ENCODE measurements around the gene WBP11.

WBP11 gene

DNA sequence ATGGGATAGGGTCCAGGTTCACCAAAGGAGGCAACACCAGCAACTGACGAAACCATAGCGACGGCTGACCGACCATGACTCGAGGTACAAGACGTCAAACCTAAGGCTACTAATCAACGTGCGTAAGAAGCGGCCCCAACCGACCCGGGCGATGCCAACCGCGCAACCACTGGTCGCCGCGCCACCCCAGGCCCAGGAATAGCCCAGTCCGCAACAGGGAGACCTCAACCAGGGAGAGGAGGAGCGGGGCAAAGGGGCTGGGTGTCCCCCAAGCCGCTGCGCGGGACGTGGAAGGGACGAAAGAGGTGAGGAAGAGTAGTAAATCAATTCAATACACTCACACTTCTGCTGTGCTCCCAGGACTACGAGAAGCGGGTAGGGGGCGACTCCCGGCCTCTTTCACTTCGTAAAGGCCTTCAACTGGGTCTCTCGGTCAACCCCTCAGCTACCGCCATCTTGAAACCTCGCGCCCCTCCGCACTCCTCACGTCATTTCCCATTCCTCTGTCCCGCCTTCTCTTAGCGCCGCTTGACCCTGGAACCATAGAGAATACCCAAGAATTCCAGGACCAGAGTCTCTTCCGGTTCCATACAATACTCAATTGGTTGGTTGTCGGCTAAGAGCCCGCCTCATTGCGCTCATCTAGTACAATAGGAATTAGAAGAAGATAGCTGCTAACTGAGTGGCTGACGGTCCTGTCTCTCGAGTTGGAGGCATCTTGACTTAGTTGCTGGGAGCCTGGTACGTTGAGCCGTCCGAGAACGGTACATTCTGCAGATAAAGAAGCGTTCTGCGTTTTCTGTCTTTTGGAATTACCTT, at the start of gene WBP11, which contains the start of gene C12orf60:
TSS of gene WBP11 (minus strand) at position 468 of the 819 bp plus-strand sequence. CDS start 2,095 bp downstream, outside the sequence.
TSS of gene C12orf60 (plus strand) at position 660 of the 819 bp plus-strand sequence. CDS start 19,266 bp downstream, outside the sequence.
- peak within 1 kb of the TSS; percentile 96 for H3K4me3 ChIP-seq (ENCODE audit: low read depth, low read length)
- DNase-seq (ENCODE audit: low read depth), result peak; percentile 98
- TF ChIP-seq, protein P1, sequence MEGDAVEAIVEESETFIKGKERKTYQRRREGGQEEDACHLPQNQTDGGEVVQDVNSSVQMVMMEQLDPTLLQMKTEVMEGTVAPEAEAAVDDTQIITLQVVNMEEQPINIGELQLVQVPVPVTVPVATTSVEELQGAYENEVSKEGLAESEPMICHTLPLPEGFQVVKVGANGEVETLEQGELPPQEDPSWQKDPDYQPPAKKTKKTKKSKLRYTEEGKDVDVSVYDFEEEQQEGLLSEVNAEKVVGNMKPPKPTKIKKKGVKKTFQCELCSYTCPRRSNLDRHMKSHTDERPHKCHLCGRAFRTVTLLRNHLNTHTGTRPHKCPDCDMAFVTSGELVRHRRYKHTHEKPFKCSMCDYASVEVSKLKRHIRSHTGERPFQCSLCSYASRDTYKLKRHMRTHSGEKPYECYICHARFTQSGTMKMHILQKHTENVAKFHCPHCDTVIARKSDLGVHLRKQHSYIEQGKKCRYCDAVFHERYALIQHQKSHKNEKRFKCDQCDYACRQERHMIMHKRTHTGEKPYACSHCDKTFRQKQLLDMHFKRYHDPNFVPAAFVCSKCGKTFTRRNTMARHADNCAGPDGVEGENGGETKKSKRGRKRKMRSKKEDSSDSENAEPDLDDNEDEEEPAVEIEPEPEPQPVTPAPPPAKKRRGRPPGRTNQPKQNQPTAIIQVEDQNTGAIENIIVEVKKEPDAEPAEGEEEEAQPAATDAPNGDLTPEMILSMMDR (IDR thresholded peaks at IDR 0.05; ENCODE audit: low read depth, low read length, missing control alignments), result peak; percentile 5

DNA sequence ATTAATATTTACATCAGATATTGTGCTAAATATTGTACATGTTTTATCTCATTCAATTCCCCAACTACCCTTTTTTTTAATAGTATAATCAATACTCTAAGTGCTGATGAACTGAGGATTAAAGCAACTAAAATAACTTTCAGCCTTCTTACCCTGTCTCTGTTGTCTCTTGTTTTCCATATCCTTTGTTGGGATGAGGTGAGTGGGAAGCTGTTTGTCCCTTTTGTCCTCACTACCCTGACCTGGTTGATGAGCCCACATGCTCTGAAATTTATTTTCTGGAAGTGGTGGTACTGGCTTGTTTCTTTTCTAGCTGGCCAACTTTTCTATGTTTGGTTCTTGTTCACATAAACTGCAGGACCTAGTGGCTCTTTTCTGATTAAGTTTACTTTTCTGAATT, 49.6 kb upstream of the WBP11 start:
- TF ChIP-seq, protein P1 (IDR thresholded peaks at IDR 0.05; ENCODE audit: low read depth, low read length, missing control alignments), result no peak
- H3K4me3 ChIP-seq (ENCODE audit: low read depth, low read length), result no peak overlapping the region
- no peak for DNase-seq (ENCODE audit: low read depth)

DNA sequence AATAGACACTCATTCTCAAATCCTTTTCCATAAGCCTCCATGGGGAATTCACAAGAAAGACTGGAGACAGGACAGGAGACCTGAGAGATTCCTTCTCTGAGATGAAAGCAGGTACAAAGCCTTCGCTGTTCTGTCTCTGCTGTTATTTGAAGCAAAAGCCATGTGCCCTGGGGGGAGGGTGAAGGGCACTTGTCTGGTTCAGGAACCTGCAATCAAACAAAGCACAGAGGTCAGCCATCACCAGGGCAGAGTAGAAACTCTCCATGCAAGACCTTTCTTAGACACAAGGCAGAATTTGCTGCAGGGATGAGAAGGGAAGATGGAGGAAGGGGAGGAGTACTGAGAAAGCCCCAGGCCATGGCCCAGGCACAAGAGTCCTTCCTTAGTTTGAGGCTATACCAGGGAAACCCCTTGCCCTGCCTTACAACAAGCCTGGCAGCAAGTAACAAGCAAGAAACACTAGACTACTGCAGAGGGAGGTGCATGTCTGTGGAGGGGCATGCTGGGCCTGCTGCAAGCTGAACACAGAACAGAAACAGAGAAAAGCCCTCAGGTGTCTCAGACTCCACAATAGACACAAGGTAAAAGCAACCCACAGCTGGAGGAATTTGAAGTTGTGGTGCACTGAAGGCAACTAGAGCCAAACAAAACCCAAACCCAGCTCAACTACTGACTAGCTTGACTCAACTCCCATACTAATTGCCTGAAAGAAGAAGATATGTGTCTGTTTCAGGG, 47.8 kb upstream of the WBP11 start:
- DNase-seq (ENCODE audit: low read depth), result peak; percentile 41
- H3K4me3 ChIP-seq (ENCODE audit: low read depth, low read length), result no peak overlapping the region
- TF ChIP-seq, protein P1 (IDR thresholded peaks at IDR 0.05; ENCODE audit: low read depth, low read length, missing control alignments), result no peak

DNA sequence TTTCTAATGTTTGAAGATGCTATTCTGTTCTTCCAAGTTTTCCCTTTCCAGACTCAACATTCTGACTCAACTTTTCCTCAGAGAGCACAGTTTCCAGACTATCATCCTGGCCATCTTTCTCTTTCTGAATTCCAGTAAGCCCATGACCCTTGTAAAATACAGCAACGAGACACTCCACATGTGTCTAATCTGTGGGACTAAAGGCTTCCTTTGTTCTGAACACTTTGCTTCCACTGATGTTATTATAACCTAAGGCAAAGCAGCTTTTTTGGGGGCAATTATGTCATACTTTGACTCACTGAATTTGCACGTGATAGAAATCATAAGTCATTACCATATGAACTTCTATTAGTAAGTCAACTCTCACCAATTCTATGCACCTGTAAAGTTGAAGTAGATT, 46.4 kb upstream of the WBP11 start:
- DNase-seq (ENCODE audit: low read depth), result no peak

DNA sequence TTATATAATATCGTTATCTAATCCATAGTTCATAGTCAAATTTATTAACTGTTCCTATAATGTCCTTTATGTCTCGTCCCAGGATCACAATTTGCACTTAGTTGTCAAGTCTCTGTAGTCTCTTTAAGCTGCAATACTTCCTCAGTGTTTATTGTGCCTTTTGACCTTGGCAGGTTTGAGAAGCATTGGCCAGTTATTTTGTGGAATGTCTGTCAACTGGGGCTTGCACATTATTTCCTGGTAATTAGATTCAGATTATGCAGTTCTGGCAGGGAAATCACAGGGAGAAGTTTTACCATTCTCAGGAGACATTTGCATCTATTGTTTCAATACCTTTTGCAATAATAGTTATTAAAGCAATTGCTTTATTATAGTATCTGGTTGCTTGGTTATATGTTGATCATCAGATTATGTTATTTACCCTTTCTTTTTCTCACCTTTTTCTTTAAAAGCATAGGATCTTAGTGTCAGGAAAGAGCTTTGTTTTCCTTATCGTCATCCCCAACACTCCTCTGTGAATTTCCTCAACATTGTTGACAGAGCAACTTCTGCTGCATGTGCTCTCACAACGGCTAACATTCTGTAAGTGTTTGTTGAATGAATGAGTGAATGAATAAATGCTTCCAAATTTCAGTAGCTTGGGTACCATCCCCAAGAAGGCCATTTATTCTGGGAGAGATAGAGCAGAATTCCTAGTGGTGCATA, 43.8 kb upstream of the WBP11 start:
- H3K4me3 ChIP-seq (ENCODE audit: low read depth, low read length), result no peak overlapping the region
- TF ChIP-seq, protein P1 (IDR thresholded peaks at IDR 0.05; ENCODE audit: low read depth, low read length, missing control alignments), result no peak
- no peak for DNase-seq (ENCODE audit: low read depth)

More for the DNA sequence above, 46.4 kb upstream of the WBP11 start:
- H3K4me3 ChIP-seq (ENCODE audit: low read depth, low read length), result no peak overlapping the region
- TF ChIP-seq, protein P1 (IDR thresholded peaks at IDR 0.05; ENCODE audit: low read depth, low read length, missing control alignments), result no peak

DNA sequence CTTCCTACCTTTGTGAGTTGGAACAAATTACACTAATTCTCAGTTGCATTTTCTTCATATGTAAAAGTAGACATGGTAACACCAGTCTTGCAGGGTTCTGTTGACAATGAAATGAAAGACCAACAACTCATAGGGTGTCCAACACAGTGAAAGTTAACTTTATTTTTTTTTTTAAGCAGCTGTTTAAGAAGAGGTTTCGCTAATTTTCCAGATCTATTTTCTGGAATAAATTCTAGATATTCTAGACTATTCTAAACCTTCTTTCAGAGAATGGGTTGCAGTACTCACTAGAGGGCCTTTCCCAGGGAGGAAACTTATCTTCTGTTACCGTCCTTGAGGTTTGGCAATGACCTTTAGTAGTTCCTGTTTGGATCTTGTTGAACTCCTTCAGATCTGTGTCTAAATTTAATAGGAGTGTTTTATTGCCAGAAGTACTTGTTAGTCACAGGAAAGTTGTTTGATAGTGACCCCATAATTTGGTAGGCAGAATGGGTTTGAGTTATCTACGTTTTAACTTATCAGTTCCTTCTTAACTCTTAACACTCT, 42.8 kb upstream of the WBP11 start:
- H3K4me3 ChIP-seq (ENCODE audit: low read depth, low read length), result no peak overlapping the region
- TF ChIP-seq, protein P1 (IDR thresholded peaks at IDR 0.05; ENCODE audit: low read depth, low read length, missing control alignments), result no peak
- no peak for DNase-seq (ENCODE audit: low read depth)
